ENCODE measurements around the gene MGLL. TPM values are rescaled to one million over a fixed set of nuclear protein-coding genes. Genes with fewer than 3 reads are reported as not detected.

Gene MGLL
- total and polyA plus RNA-seq, 9 of the 15 experiments (the other 6 are each of a cell fraction or from before 2014, with no cell fraction given) = 0.12 to 0.32 (median 0.18) TPM; not detected in 6

DNA sequence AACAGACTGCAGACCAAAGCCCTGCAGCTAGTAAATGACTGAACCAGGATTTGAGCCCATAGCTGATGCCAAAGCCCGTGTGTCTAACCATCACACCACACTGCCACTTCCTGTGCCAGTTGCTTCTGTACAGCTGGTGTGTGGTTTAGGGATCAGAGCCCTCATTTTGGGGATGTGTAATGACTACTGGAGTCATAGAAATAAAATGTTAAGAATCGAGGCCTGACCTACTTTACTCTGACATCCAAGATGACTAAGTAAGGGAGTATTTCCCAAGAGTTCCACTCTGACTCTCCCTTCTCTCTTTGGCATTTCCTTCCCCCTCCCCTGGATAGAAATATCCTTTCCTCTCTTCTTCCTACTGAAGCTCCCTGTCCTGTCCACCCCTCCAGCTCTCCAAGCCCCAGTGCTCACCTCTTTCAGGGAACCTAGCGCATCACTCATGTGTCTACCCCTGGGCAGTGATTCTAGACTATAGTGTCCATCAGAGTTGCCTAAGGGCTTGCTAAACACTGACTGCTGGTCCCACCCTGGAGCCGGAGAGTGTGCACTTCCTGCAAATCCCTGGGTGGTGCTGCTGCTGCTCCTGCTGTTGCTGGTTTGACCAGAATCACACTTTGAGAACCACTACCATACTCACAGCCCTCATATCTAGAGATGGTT is 53.8 kb downstream of the MGLL start (continued):
- TF ChIP-seq GTF2B (IDR thresholded peaks at IDR 0.05; ENCODE audit: extremely low read depth, insufficient read length) (no peak), SUPT5H (IDR thresholded peaks at IDR 0.05) (no peak)

- H3K4me1 ChIP-seq (replicated peaks in 1 of 2; ENCODE audit: control insufficient read depth in 2 of 2, insufficient read depth in 2 of 2, low read length in 2 of 2) = no peaks in the 10 kb centered on the region; a peak in 1 of 5 replicates
- WGBS (ENCODE audit: insufficient coverage, low coverage, missing lambda C conversion rate) = 0% methylated on average over 1 of the region's 1 CpG
- DNase-seq (ENCODE audit: extremely low read depth in 1 of 4, low spot score in 3 of 4) (no peak), ATAC-seq (no peak), FAIRE-seq (no peak)
- H3K9ac ChIP-seq (ENCODE audit: insufficient read depth in 1 of 2, low read depth in 2 of 2, low read length in 2 of 2) = no peak overlapping the region
- TF ChIP-seq ZNF655 (CRISPR knock-in tag; IDR thresholded peaks at IDR 0.05) = no peak
- TF ChIP-seq, protein P1, sequence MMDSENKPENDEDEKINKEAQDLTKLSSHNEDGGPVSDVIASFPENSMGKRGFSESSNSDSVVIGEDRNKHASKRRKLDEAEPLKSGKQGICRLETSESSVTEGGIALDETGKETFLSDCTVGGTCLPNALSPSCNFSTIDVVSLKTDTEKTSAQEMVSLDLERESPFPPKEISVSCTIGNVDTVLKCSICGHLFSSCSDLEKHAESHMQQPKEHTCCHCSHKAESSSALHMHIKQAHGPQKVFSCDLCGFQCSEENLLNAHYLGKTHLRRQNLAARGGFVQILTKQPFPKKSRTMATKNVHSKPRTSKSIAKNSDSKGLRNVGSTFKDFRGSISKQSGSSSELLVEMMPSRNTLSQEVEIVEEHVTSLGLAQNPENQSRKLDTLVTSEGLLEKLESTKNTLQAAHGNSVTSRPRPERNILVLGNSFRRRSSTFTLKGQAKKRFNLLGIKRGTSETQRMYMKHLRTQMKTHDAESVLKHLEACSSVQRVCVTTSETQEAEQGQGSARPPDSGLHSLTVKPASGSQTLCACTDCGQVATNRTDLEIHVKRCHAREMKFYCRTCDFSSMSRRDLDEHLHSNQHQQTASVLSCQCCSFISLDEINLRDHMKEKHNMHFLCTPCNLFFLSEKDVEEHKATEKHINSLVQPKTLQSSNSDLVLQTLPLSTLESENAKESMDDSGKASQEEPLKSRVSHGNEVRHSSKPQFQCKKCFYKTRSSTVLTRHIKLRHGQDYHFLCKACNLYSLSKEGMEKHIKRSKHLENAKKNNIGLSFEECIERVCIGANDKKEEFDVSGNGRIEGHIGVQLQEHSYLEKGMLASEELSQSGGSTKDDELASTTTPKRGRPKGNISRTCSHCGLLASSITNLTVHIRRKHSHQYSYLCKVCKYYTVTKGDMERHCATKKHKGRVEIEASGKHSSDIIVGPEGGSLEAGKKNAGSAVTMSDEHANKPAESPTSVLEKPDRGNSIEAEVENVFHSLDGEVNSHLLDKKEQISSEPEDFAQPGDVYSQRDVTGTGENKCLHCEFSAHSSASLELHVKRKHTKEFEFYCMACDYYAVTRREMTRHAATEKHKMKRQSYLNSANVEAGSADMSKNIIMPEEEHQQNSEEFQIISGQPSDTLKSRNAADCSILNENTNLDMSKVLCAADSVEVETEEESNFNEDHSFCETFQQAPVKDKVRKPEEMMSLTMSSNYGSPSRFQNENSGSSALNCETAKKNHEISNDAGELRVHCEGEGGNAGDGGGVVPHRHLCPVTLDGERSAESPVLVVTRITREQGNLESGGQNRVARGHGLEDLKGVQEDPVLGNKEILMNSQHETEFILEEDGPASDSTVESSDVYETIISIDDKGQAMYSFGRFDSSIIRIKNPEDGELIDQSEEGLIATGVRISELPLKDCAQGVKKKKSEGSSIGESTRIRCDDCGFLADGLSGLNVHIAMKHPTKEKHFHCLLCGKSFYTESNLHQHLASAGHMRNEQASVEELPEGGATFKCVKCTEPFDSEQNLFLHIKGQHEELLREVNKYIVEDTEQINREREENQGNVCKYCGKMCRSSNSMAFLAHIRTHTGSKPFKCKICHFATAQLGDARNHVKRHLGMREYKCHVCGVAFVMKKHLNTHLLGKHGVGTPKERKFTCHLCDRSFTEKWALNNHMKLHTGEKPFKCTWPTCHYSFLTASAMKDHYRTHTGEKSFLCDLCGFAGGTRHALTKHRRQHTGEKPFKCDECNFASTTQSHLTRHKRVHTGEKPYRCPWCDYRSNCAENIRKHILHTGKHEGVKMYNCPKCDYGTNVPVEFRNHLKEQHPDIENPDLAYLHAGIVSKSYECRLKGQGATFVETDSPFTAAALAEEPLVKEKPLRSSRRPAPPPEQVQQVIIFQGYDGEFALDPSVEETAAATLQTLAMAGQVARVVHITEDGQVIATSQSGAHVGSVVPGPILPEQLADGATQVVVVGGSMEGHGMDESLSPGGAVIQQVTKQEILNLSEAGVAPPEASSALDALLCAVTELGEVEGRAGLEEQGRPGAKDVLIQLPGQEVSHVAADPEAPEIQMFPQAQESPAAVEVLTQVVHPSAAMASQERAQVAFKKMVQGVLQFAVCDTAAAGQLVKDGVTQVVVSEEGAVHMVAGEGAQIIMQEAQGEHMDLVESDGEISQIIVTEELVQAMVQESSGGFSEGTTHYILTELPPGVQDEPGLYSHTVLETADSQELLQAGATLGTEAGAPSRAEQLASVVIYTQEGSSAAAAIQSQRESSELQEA (IDR thresholded peaks at IDR 0.05; ENCODE audit: low read depth) = no peak
- no peak for TF ChIP-seq ZBED1 (IDR thresholded peaks at IDR 0.05)
- no peak for TF ChIP-seq TBL1XR1 (IDR thresholded peaks at IDR 0.05; ENCODE audit: low read length in 2 of 2)
- no peaks in the 10 kb centered on the region for H3K9me1 ChIP-seq (ENCODE audit: control insufficient read depth, insufficient read depth, low read length)
- H3K9me3 ChIP-seq (replicated peaks; ENCODE audit: control insufficient read depth, insufficient read depth, low read depth, low read length) = no peaks in the 10 kb centered on the region
- in situ Hi-C loops (cut with MboI) (no loop called here), intact Hi-C loops (cut with micrococcal nuclease) (no loop called here)
- no peak overlapping the region for H3K27ac ChIP-seq (ENCODE audit: extremely low read depth, low read depth, low read length)
- H4K20me1 ChIP-seq (replicated peaks; ENCODE audit: control insufficient read depth, insufficient read depth, low read length) = 0 out of 2 replicates have a peak, but pooled peaks cover 4% of the 10 kb centered on the region
- no peak overlapping the region for H3K4me3 ChIP-seq
- H3K36me3 ChIP-seq (ENCODE audit: control insufficient read depth, insufficient read depth, low read length) = no peaks in the 10 kb centered on the region
- BruUV-seq (replicated peaks) = no TSS peak
- H2AFZ ChIP-seq (ENCODE audit: low read depth, low read length) = no peak overlapping the region
- ChIA-PET CTCF (ENCODE audit: low intra/inter-chr PET ratio) (no interaction called here), POLR2A (no interaction called here)
- no peaks in the 10 kb centered on the region for H3K79me2 ChIP-seq (ENCODE audit: control insufficient read depth, insufficient read depth, low read length)
- no peak overlapping the region for H3K4me2 ChIP-seq (ENCODE audit: insufficient read depth, low read length)
- peaks cover 12 to 47% of the 10 kb centered on the region in 2 experiments; a peak in 3 of 5 replicates for H3K27me3 ChIP-seq (ENCODE audit: control insufficient read depth in 2 of 2, insufficient read depth in 2 of 2, low read length in 2 of 2)
These were observed 55.2 kb downstream of the MGLL start for GRCh38 chr3:127767126-127767525.
